Activated CD4-positive, alpha-beta T cell treated with anti-CD3 and anti-CD28 coated beads for 4 hours (primary cell): ENCODE measurements around the gene CCN2.
"Not testable (repeated sequence)": the region's sequence is repeated elsewhere in the genome, so short reads cannot be mapped to it uniquely, and the experiment has no call there.

Source experiments
- DNase-seq, 2 donors: peaks; one replicate each; pipeline ENCODE4 v3.0.0-alpha.2; 2020

The CCN2 gene

GRCh38 chr6:131908787-131909186, 42.4 kb downstream of the CCN2 start:
- DNase-seq = not testable (repeated sequence)

GRCh38 chr6:131903734-131904133, 47.4 kb downstream of the CCN2 start:
- DNase-seq = not testable (repeated sequence)

GRCh38 chr6:131901326-131901873, 49.8 kb downstream of the CCN2 start:
- DNase-seq = not testable (repeated sequence)

- DNase-seq = no peak
Measured at GRCh38 chr6:131900231-131900630, 50.9 kb downstream of the CCN2 start.

- DNase-seq = no peak
Measured at GRCh38 chr6:131898718-131899117, 52.5 kb downstream of the CCN2 start.
